Activated CD4-positive, CD25-positive, alpha-beta regulatory T cell treated with anti-CD3 and anti-CD28 coated beads, Interleukin-2, amount 50 U/mL, for 72 hours (primary cell): ENCODE results near the gene AFF3.

Experiments
- DNase-seq: peaks from one replicate; pipeline ENCODE4 v3.0.0; 2021

AFF3 gene

GRCh38 chr2:99811544-99811943, 330.8 kb downstream of the AFF3 start:
- no peak for DNase-seq

GRCh38 chr2:99810225-99810624, 332.2 kb downstream of the AFF3 start:
- DNase-seq: no peak

- no peak for DNase-seq
Measured at GRCh38 chr2:99809259-99809900, 333.0 kb downstream of the AFF3 start.

GRCh38 chr2:99808361-99809200, 333.8 kb downstream of the AFF3 start:
- no peak for DNase-seq

GRCh38 chr2:99806758-99807157, 335.6 kb downstream of the AFF3 start:
- no peak for DNase-seq

- no peak for DNase-seq
Measured at GRCh38 chr2:99805930-99806476, 336.4 kb downstream of the AFF3 start.

GRCh38 chr2:99803846-99804245, 338.5 kb downstream of the AFF3 start:
- no peak for DNase-seq

GRCh38 chr2:99802734-99803133, 339.7 kb downstream of the AFF3 start:
- DNase-seq: no peak

GRCh38 chr2:99801327-99801901, 341.0 kb downstream of the AFF3 start:
- DNase-seq: no peak

- DNase-seq: no peak
Measured at GRCh38 chr2:99797475-99797874, 344.9 kb downstream of the AFF3 start.

GRCh38 chr2:99794414-99794813, 348.0 kb downstream of the AFF3 start:
- DNase-seq: no peak

- DNase-seq: no peak
Measured at GRCh38 chr2:99793022-99793421, 349.4 kb downstream of the AFF3 start.

GRCh38 chr2:99789849-99790248, 352.5 kb downstream of the AFF3 start:
- no peak for DNase-seq

GRCh38 chr2:99787769-99788382, 354.5 kb downstream of the AFF3 start:
- DNase-seq: no peak

- DNase-seq: no peak
Measured at GRCh38 chr2:99786636-99787390, 355.6 kb downstream of the AFF3 start.

GRCh38 chr2:99784946-99785345, 357.4 kb downstream of the AFF3 start:
- no peak for DNase-seq

- no peak for DNase-seq
Measured at GRCh38 chr2:99784282-99784681, 358.1 kb downstream of the AFF3 start.

- no peak for DNase-seq
Measured at GRCh38 chr2:99780276-99780675, 362.1 kb downstream of the AFF3 start.

GRCh38 chr2:99779276-99779675, 363.1 kb downstream of the AFF3 start:
- DNase-seq: no peak

- no peak for DNase-seq
Measured at GRCh38 chr2:99777656-99778290, 364.6 kb downstream of the AFF3 start.

GRCh38 chr2:99776906-99777646, 365.3 kb downstream of the AFF3 start:
- no peak for DNase-seq
